ENCODE measurements around the gene FOS.

The FOS gene

DNA sequence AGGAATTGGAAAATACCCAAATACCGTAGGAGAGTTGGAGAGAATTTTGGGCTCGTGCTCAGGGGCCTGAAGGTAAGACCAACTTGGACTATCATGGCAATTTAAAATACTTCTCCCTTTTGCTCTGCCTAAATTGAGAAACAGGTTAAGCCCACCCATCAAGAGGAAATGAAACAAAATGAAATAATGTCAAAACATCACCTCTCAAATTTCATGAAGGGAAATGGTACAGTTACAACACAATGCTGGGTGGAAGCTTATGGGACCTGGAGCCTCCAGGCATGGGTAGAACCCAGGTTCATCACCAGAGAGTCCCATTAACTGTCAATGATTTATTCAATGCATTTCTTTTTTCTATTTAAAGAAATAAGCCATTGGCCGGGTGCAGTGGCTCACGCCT is 33.7 kb downstream of the FOS start:
- H3K27me3 ChIP-seq (ENCODE audit: insufficient read depth, low read length), result no peaks in the 10 kb centered on the region
- H3K18ac ChIP-seq (ENCODE audit: low read length), result no peak overlapping the region
- no peak for DNase-seq
- no peak overlapping the region for H4K91ac ChIP-seq (ENCODE audit: low read depth, low read length)
- no peak overlapping the region for H3K9ac ChIP-seq (ENCODE audit: low read length)
- H3K23ac ChIP-seq (ENCODE audit: low read length), result no peak overlapping the region
- H3K4me3 ChIP-seq (ENCODE audit: low read depth, low read length), result no peak overlapping the region
- no peak overlapping the region for H2BK5ac ChIP-seq (ENCODE audit: low read depth, low read length, poor library complexity)
- no peak overlapping the region for H2AFZ ChIP-seq (ENCODE audit: insufficient read depth, low read length, poor library complexity)
- no peak overlapping the region for H3K4ac ChIP-seq (ENCODE audit: low read depth, low read length)
- no peaks in the 10 kb centered on the region for H3K9me3 ChIP-seq (ENCODE audit: insufficient read depth, low read depth, low read length)
- no CpG with 5 or more reads among the region's 4 CpGs for WGBS (ENCODE audit: extremely low coverage, insufficient coverage, insufficient read length)
- H3K4me2 ChIP-seq (ENCODE audit: low read length), result no peak overlapping the region
- peaks cover 4 to 8% of the 10 kb centered on the region in 2 experiments for H3K4me1 ChIP-seq (ENCODE audit: control insufficient read depth in 1 of 2, insufficient read depth in 2 of 2, low read length in 2 of 2)
- no peaks in the 10 kb centered on the region for H3K36me3 ChIP-seq (ENCODE audit: control insufficient read depth in 1 of 2, insufficient read depth in 2 of 2, low read length in 2 of 2)
- no peak overlapping the region for H2AK5ac ChIP-seq (ENCODE audit: low read length)
- no peak overlapping the region for H2BK12ac ChIP-seq (ENCODE audit: low read length)
- H4K12ac ChIP-seq (ENCODE audit: low read depth, low read length), result no peak overlapping the region
- no peak overlapping the region for H4K8ac ChIP-seq (ENCODE audit: low read depth, low read length)
- no peak overlapping the region for H3K14ac ChIP-seq (ENCODE audit: low read length)
- H3K79me1 ChIP-seq (ENCODE audit: low read length), result peaks cover 3% of the 10 kb centered on the region
- H2BK120ac ChIP-seq (ENCODE audit: insufficient read depth, low read length, poor library complexity), result no peak overlapping the region
- H3K79me2 ChIP-seq (ENCODE audit: control insufficient read depth, insufficient read depth, low read length, poor library complexity), result no peaks in the 10 kb centered on the region
- no peak overlapping the region for H3K27ac ChIP-seq (ENCODE audit: low read depth, low read length)

DNA sequence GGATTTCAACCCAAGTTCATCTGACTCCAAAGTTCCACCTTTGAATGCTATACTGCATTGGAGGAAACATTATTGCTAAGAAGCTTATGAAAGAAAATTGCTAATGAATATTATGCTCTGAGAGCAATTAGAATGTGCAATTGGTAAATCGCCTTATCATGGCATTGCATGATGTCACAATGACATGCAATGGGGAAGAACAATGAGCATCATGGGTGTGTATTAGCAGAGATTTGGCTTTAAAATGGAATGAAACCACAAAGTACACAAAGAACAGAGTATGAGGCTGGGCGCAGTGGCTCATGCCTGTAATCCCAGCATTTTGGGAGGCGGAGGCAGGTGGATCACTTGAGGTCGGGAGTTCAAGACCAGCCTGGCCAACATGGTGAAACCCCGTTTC is 34.7 kb downstream of the FOS start:
- no peaks in the 10 kb centered on the region for H3K79me2 ChIP-seq (ENCODE audit: control insufficient read depth, insufficient read depth, low read length, poor library complexity)
- no peak overlapping the region for H3K4me3 ChIP-seq (ENCODE audit: low read depth, low read length)
- no peak overlapping the region for H3K4ac ChIP-seq (ENCODE audit: low read depth, low read length)
- peaks cover 4 to 8% of the 10 kb centered on the region in 2 experiments for H3K4me1 ChIP-seq (ENCODE audit: control insufficient read depth in 1 of 2, insufficient read depth in 2 of 2, low read length in 2 of 2)
- H2BK5ac ChIP-seq (ENCODE audit: low read depth, low read length, poor library complexity), result no peak overlapping the region
- no peak overlapping the region for H2BK12ac ChIP-seq (ENCODE audit: low read length)
- no peak overlapping the region for H3K27ac ChIP-seq (ENCODE audit: low read depth, low read length)
- H4K8ac ChIP-seq (ENCODE audit: low read depth, low read length), result no peak overlapping the region
- no peaks in the 10 kb centered on the region for H3K9me3 ChIP-seq (ENCODE audit: insufficient read depth, low read depth, low read length)
- peaks cover 3% of the 10 kb centered on the region for H3K79me1 ChIP-seq (ENCODE audit: low read length)
- H3K27me3 ChIP-seq (ENCODE audit: insufficient read depth, low read length), result no peaks in the 10 kb centered on the region
- no peak overlapping the region for H3K4me2 ChIP-seq (ENCODE audit: low read length)
- no peak overlapping the region for H3K18ac ChIP-seq (ENCODE audit: low read length)
- H4K12ac ChIP-seq (ENCODE audit: low read depth, low read length), result no peak overlapping the region
- no peak overlapping the region for H2AFZ ChIP-seq (ENCODE audit: insufficient read depth, low read length, poor library complexity)
- WGBS (ENCODE audit: extremely low coverage, insufficient coverage, insufficient read length), result no CpG with 5 or more reads among the region's 5 CpGs
- H3K23ac ChIP-seq (ENCODE audit: low read length), result no peak overlapping the region
- no peak overlapping the region for H2BK120ac ChIP-seq (ENCODE audit: insufficient read depth, low read length, poor library complexity)
- no peak for DNase-seq
- no peak overlapping the region for H3K14ac ChIP-seq (ENCODE audit: low read length)
- no peak overlapping the region for H3K9ac ChIP-seq (ENCODE audit: low read length)
- H2AK5ac ChIP-seq (ENCODE audit: low read length), result no peak overlapping the region
- H3K36me3 ChIP-seq (ENCODE audit: control insufficient read depth in 1 of 2, insufficient read depth in 2 of 2, low read length in 2 of 2), result no peaks in the 10 kb centered on the region
- H4K91ac ChIP-seq (ENCODE audit: low read depth, low read length), result no peak overlapping the region

DNA sequence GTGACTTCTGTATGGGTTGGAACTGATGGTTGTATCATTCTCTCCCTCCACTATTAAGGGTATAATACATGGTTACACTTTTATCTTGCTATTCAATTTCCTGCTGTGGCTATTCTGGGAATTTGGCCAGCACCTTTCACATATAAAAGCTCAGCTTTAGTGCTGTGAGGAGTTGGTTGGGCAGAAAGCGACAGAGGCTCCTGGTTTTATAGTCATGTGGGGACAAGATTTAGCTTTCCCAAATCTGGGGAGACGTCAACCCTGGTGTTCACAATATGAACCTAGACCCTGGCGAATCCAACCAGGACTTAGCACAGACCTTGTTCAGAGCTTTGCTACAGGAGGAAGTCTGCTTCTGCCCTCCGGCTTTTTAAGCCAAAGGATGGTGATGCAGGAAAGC is 36.5 kb downstream of the FOS start:
- Histone ChIP-seq H2BK5ac (ENCODE audit: low read depth, low read length, poor library complexity) (no peak overlapping the region), H3K23ac (ENCODE audit: low read length) (no peak overlapping the region), H4K91ac (ENCODE audit: low read depth, low read length) (no peak overlapping the region), H4K8ac (ENCODE audit: low read depth, low read length) (no peak overlapping the region), H3K4me2 (ENCODE audit: low read length) (no peak overlapping the region), H2AFZ (ENCODE audit: insufficient read depth, low read length, poor library complexity) (no peak overlapping the region), H3K27ac (ENCODE audit: low read depth, low read length) (no peak overlapping the region), H3K14ac (ENCODE audit: low read length) (no peak overlapping the region), H3K36me3 (ENCODE audit: control insufficient read depth in 1 of 2, insufficient read depth in 2 of 2, low read length in 2 of 2) (no peaks in the 10 kb centered on the region), H3K27me3 (ENCODE audit: insufficient read depth, low read length) (no peaks in the 10 kb centered on the region), H2AK5ac (ENCODE audit: low read length) (no peak overlapping the region), H3K4ac (ENCODE audit: low read depth, low read length) (no peak overlapping the region), H3K4me1 (ENCODE audit: control insufficient read depth in 1 of 2, insufficient read depth in 2 of 2, low read length in 2 of 2) (peaks cover 4 to 8% of the 10 kb centered on the region in 2 experiments), H3K18ac (ENCODE audit: low read length) (no peak overlapping the region), H3K4me3 (ENCODE audit: low read depth, low read length) (no peak overlapping the region), H2BK120ac (ENCODE audit: insufficient read depth, low read length, poor library complexity) (no peak overlapping the region), H3K9me3 (ENCODE audit: insufficient read depth, low read depth, low read length) (no peaks in the 10 kb centered on the region), H4K12ac (ENCODE audit: low read depth, low read length) (no peak overlapping the region), H2BK12ac (ENCODE audit: low read length) (no peak overlapping the region), H3K9ac (ENCODE audit: low read length) (no peak overlapping the region), H3K79me1 (ENCODE audit: low read length) (peaks cover 3% of the 10 kb centered on the region), H3K79me2 (ENCODE audit: control insufficient read depth, insufficient read depth, low read length, poor library complexity) (no peaks in the 10 kb centered on the region)
- no peak for DNase-seq
- no CpG with 5 or more reads among the region's 4 CpGs for WGBS (ENCODE audit: extremely low coverage, insufficient coverage, insufficient read length)

DNA sequence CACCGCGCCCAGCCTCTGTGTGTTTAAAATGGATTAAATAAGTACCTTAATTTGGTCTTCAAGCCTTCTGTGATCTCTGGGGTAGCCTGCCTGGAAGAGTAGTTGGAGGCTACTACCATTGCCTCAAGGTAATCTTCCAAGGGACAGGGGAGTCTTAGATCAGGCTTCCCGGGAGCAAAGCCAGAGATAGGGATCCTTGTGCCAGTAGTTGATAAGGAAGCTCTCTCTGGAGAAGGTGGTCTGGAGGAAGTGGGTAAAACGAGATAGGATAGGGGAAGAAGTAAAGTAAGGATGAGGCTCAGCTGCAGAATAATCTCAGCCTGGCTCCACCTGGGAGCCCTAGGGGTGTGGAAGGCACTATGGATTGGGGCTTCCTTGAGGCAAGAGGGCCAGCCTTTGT is 38.5 kb downstream of the FOS start:
- no peaks in the 10 kb centered on the region for H3K36me3 ChIP-seq (ENCODE audit: control insufficient read depth in 1 of 2, insufficient read depth in 2 of 2, low read length in 2 of 2)
- H3K4me3 ChIP-seq (ENCODE audit: low read depth, low read length), result no peak overlapping the region
- no peak overlapping the region for H3K4me2 ChIP-seq (ENCODE audit: low read length)
- no peaks in the 10 kb centered on the region for H3K79me2 ChIP-seq (ENCODE audit: control insufficient read depth, insufficient read depth, low read length, poor library complexity)
- no peak overlapping the region for H3K4ac ChIP-seq (ENCODE audit: low read depth, low read length)
- no peak overlapping the region for H4K12ac ChIP-seq (ENCODE audit: low read depth, low read length)
- no peak overlapping the region for H2BK12ac ChIP-seq (ENCODE audit: low read length)
- no peak overlapping the region for H2AK5ac ChIP-seq (ENCODE audit: low read length)
- no peak overlapping the region for H2BK120ac ChIP-seq (ENCODE audit: insufficient read depth, low read length, poor library complexity)
- no peak overlapping the region for H3K9ac ChIP-seq (ENCODE audit: low read length)
- no CpG with 5 or more reads among the region's 4 CpGs for WGBS (ENCODE audit: extremely low coverage, insufficient coverage, insufficient read length)
- no peak overlapping the region for H2AFZ ChIP-seq (ENCODE audit: insufficient read depth, low read length, poor library complexity)
- H2BK5ac ChIP-seq (ENCODE audit: low read depth, low read length, poor library complexity), result no peak overlapping the region
- H4K8ac ChIP-seq (ENCODE audit: low read depth, low read length), result no peak overlapping the region
- no peak for DNase-seq
- no peaks in the 10 kb centered on the region for H3K4me1 ChIP-seq (ENCODE audit: control insufficient read depth in 1 of 2, insufficient read depth in 2 of 2, low read length in 2 of 2)
- no peaks in the 10 kb centered on the region for H3K9me3 ChIP-seq (ENCODE audit: insufficient read depth, low read depth, low read length)
- no peak overlapping the region for H3K27ac ChIP-seq (ENCODE audit: low read depth, low read length)
- H3K14ac ChIP-seq (ENCODE audit: low read length), result no peak overlapping the region
- H3K79me1 ChIP-seq (ENCODE audit: low read length), result no peaks in the 10 kb centered on the region
- H3K23ac ChIP-seq (ENCODE audit: low read length), result no peak overlapping the region
- H3K18ac ChIP-seq (ENCODE audit: low read length), result no peak overlapping the region
- H3K27me3 ChIP-seq (ENCODE audit: insufficient read depth, low read length), result no peaks in the 10 kb centered on the region
- no peak overlapping the region for H4K91ac ChIP-seq (ENCODE audit: low read depth, low read length)

Measured in trophoblast cell (in vitro differentiated cells and primary cell).